ENCODE measurements around the gene TSPOAP1.

The TSPOAP1 gene

DNA sequence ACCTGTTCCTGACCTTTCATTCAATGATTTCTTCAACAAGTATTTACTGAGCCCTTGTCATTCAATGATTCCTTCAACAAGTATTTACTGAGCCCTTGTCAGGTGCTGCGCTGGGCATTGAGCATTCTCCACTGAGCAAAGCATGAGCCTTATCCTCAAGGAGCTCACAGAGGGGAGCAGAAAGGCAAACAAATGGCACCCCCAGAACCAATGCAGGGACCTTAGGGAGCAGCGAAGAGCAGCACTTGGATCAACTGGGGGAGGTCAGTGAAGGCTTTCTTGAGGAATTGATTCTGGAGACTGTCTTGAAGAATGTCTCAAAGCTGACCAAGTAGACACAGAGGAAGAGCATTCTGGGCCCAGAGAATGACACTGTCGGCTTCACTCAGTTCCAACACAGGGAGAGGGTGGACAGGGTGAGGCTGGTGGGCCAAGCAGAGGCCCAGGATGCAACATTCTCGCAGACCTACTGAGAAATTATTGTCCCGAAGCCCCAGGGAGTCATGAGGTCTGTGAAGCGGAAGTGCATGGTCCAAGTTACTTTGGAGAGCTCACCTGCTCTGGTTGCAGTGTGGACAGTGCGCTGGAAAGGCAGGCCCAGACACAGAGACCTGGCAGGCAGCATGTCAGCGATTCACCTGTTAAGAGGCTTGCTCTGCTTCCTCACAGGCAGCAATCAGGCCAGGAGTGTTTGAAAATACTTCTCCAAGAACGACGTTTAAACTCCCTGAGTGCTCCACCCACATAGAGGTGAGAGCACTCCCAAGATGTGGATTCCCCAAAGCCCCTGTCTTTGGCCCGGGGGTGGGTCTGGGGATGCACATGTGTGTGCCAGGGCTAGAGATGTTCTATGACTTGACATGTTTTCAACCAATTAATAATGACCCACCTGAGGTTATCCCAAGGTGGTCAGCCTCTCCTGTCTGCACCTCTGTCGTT, 44.7 kb downstream of the TSPOAP1 start:
- H3K4me3 ChIP-seq (ENCODE audit: insufficient read depth, low read depth, low read length, poor library complexity, severe bottlenecking), result no peak overlapping the region
- H3K36me3 ChIP-seq (ENCODE audit: control insufficient read depth, insufficient read depth, low read length), result no peaks in the 10 kb centered on the region
- no peaks in the 10 kb centered on the region for H3K4me1 ChIP-seq (ENCODE audit: control insufficient read depth, insufficient read depth, low read length, poor library complexity, severe bottlenecking)
- H3K9me3 ChIP-seq (ENCODE audit: control insufficient read depth, low read length), result no peaks in the 10 kb centered on the region
- no peak overlapping the region for H3K27ac ChIP-seq (ENCODE audit: insufficient read depth, low read length, poor library complexity, severe bottlenecking)
- DNase-seq, result no peak
- H3K27me3 ChIP-seq (replicated peaks; ENCODE audit: control insufficient read depth, insufficient read depth, low read length, poor library complexity, severe bottlenecking), result peaks cover 3% of the 10 kb centered on the region

DNA sequence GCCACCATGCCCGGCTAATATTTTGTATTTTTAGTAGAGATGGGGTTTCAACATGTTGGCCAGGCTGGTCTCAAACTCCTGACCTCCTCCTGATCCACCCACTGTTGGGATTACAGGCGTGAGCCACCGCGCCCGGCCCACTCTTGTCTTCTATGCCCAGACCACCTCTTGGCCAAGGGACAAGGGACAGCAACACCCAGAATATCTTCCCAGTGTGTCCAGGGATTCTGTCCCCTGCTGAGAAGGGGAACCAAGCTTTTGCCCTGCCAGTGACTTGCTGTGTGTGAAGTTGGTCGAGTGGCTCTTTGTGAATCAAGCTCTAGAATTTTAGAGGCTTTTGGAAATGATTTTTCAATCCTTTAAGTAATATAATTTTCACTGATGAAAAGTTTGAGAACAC, 46.2 kb downstream of the TSPOAP1 start:
- peaks cover 3% of the 10 kb centered on the region for H3K27me3 ChIP-seq (replicated peaks; ENCODE audit: control insufficient read depth, insufficient read depth, low read length, poor library complexity, severe bottlenecking)
- H3K27ac ChIP-seq (ENCODE audit: insufficient read depth, low read length, poor library complexity, severe bottlenecking), result no peak overlapping the region
- H3K4me1 ChIP-seq (ENCODE audit: control insufficient read depth, insufficient read depth, low read length, poor library complexity, severe bottlenecking), result no peaks in the 10 kb centered on the region
- no peak for DNase-seq
- H3K9me3 ChIP-seq (ENCODE audit: control insufficient read depth, low read length), result no peaks in the 10 kb centered on the region
- H3K36me3 ChIP-seq (ENCODE audit: control insufficient read depth, insufficient read depth, low read length), result no peaks in the 10 kb centered on the region
- H3K4me3 ChIP-seq (ENCODE audit: insufficient read depth, low read depth, low read length, poor library complexity, severe bottlenecking), result no peak overlapping the region

DNA sequence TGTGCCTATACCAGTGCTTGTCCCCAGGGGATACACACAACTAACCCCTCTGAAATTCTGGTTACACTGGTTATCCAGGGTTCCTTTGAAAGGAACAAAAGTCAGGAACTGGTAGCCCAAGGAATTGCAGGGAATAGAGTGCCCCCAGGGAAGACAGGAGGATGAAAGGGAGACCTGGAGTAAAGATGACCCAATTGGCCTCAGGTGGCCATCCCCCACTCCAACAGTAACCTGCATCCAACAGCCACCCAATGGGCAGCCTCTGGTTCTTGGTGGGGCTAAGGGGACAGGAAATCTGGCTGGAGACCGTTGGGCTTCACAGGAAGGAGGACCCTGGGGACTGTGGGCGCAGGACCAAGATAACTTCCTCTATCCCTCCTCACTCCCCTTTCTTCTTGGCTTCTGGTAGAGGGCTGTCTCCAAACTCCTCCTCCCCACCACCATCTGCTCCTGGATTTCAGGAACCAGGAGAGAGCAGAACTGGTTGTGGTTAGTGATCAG, 47.0 kb downstream of the TSPOAP1 start:
- no peak for DNase-seq
- H3K27me3 ChIP-seq (replicated peaks; ENCODE audit: control insufficient read depth, insufficient read depth, low read length, poor library complexity, severe bottlenecking), result peaks cover 3% of the 10 kb centered on the region
- no peak overlapping the region for H3K27ac ChIP-seq (ENCODE audit: insufficient read depth, low read length, poor library complexity, severe bottlenecking)
- H3K36me3 ChIP-seq (ENCODE audit: control insufficient read depth, insufficient read depth, low read length), result no peaks in the 10 kb centered on the region
- no peaks in the 10 kb centered on the region for H3K4me1 ChIP-seq (ENCODE audit: control insufficient read depth, insufficient read depth, low read length, poor library complexity, severe bottlenecking)
- no peaks in the 10 kb centered on the region for H3K9me3 ChIP-seq (ENCODE audit: control insufficient read depth, low read length)
- H3K4me3 ChIP-seq (ENCODE audit: insufficient read depth, low read depth, low read length, poor library complexity, severe bottlenecking), result no peak overlapping the region

GRCh38 chr17:58280480-58281217, 47.9 kb downstream of the TSPOAP1 start, which contains the start of gene MPO:
TSS of gene MPO (minus strand) at chr17:58280935. CDS start at chr17:58280758, 177 bp downstream.
- H3K27ac ChIP-seq (ENCODE audit: insufficient read depth, low read length, poor library complexity, severe bottlenecking), result no peak within 1 kb of the TSS

GRCh38 chr17:58279736-58280479, 48.7 kb downstream of the TSPOAP1 start:
- Histone ChIP-seq H3K27ac (ENCODE audit: insufficient read depth, low read length, poor library complexity, severe bottlenecking) (no peak overlapping the region), H3K4me1 (ENCODE audit: control insufficient read depth, insufficient read depth, low read length, poor library complexity, severe bottlenecking) (no peaks in the 10 kb centered on the region)
- DNase-seq, result no peak

More at GRCh38 chr17:58280480-58281217, 47.9 kb downstream of the TSPOAP1 start, which contains the start of gene MPO:
- Histone ChIP-seq H3K4me3 (ENCODE audit: insufficient read depth, low read depth, low read length, poor library complexity, severe bottlenecking) (no peak within 1 kb of the TSS), H3K4me1 (ENCODE audit: control insufficient read depth, insufficient read depth, low read length, poor library complexity, severe bottlenecking) (no peaks in the 10 kb centered on the region), H3K9me3 (ENCODE audit: control insufficient read depth, low read length) (no peaks in the 10 kb centered on the region), H3K36me3 (ENCODE audit: control insufficient read depth, insufficient read depth, low read length) (no peaks in the 10 kb centered on the region), H3K27me3 (replicated peaks; ENCODE audit: control insufficient read depth, insufficient read depth, low read length, poor library complexity, severe bottlenecking) (peaks cover 3% of the 10 kb centered on the region)
- DNase-seq, result no peak

GRCh38 chr17:58279016-58279711, 49.4 kb downstream of the TSPOAP1 start:
- no peak for DNase-seq
- Histone ChIP-seq H3K27ac (ENCODE audit: insufficient read depth, low read length, poor library complexity, severe bottlenecking) (no peak overlapping the region), H3K36me3 (ENCODE audit: control insufficient read depth, insufficient read depth, low read length) (no peaks in the 10 kb centered on the region), H3K4me3 (ENCODE audit: insufficient read depth, low read depth, low read length, poor library complexity, severe bottlenecking) (no peak overlapping the region), H3K27me3 (replicated peaks; ENCODE audit: control insufficient read depth, insufficient read depth, low read length, poor library complexity, severe bottlenecking) (peaks cover 3% of the 10 kb centered on the region), H3K4me1 (ENCODE audit: control insufficient read depth, insufficient read depth, low read length, poor library complexity, severe bottlenecking) (no peaks in the 10 kb centered on the region), H3K9me3 (ENCODE audit: control insufficient read depth, low read length) (no peaks in the 10 kb centered on the region)

More at GRCh38 chr17:58279736-58280479, 48.7 kb downstream of the TSPOAP1 start:
- Histone ChIP-seq H3K9me3 (ENCODE audit: control insufficient read depth, low read length) (no peaks in the 10 kb centered on the region), H3K27me3 (replicated peaks; ENCODE audit: control insufficient read depth, insufficient read depth, low read length, poor library complexity, severe bottlenecking) (peaks cover 3% of the 10 kb centered on the region), H3K36me3 (ENCODE audit: control insufficient read depth, insufficient read depth, low read length) (no peaks in the 10 kb centered on the region), H3K4me3 (ENCODE audit: insufficient read depth, low read depth, low read length, poor library complexity, severe bottlenecking) (no peak overlapping the region)

DNA sequence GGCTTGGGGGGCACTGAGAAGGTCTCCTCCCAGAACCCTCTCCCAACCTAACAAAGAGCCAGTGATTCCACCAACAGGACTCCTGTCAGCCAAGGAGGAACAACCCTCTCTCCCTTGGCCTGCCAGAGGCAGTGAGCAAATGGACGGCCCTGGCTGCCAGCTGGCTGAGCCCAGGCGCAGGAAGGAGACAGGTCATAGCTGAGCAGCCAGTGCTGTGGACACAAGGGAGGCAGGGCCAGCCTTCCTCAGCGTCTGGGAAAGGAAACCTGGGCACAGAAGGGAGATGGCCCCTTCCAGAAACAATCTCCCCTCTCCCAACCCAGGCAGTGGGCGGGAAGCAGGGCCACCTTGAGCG, 50.0 kb downstream of the TSPOAP1 start:
- Histone ChIP-seq H3K9me3 (ENCODE audit: control insufficient read depth, low read length) (no peaks in the 10 kb centered on the region), H3K27ac (ENCODE audit: insufficient read depth, low read length, poor library complexity, severe bottlenecking) (no peak overlapping the region), H3K27me3 (replicated peaks; ENCODE audit: control insufficient read depth, insufficient read depth, low read length, poor library complexity, severe bottlenecking) (peaks cover 3% of the 10 kb centered on the region), H3K4me3 (ENCODE audit: insufficient read depth, low read depth, low read length, poor library complexity, severe bottlenecking) (no peak overlapping the region), H3K36me3 (ENCODE audit: control insufficient read depth, insufficient read depth, low read length) (no peaks in the 10 kb centered on the region), H3K4me1 (ENCODE audit: control insufficient read depth, insufficient read depth, low read length, poor library complexity, severe bottlenecking) (no peaks in the 10 kb centered on the region)
- DNase-seq, result no peak

- no peak overlapping the region for H3K4me3 ChIP-seq (ENCODE audit: insufficient read depth, low read depth, low read length, poor library complexity, severe bottlenecking)
- DNase-seq, result no peak
- H3K9me3 ChIP-seq (ENCODE audit: control insufficient read depth, low read length), result no peaks in the 10 kb centered on the region
- H3K36me3 ChIP-seq (ENCODE audit: control insufficient read depth, insufficient read depth, low read length), result no peaks in the 10 kb centered on the region
- no peaks in the 10 kb centered on the region for H3K4me1 ChIP-seq (ENCODE audit: control insufficient read depth, insufficient read depth, low read length, poor library complexity, severe bottlenecking)
- no peak overlapping the region for H3K27ac ChIP-seq (ENCODE audit: insufficient read depth, low read length, poor library complexity, severe bottlenecking)
- H3K27me3 ChIP-seq (replicated peaks; ENCODE audit: control insufficient read depth, insufficient read depth, low read length, poor library complexity, severe bottlenecking), result peaks cover 3% of the 10 kb centered on the region
These were observed 50.6 kb downstream of the TSPOAP1 start for GRCh38 chr17:58277802-58278595.

Measured in effector memory CD4-positive, alpha-beta T cell (primary cell).